WTC11 (cell line): Measurements from ENCODE around the gene UMODL1.

Experiments used
- FOXJ3 ChIP-seq: sonication (generic); formaldehyde crosslinking; IDR thresholded peaks from 2 replicates; pipeline ENCODE4 v1.9.0; 2021; ENCODE audit warnings: missing genetic modification reagents, mild to moderate bottlenecking, borderline replicate concordance
- FOXP4 ChIP-seq: sonication (generic); formaldehyde crosslinking; IDR thresholded peaks from 2 replicates; pipeline ENCODE4 v1.8.0; 2022; ENCODE audit warnings: mild to moderate bottlenecking, missing genetic modification reagents
- HMGXB4 ChIP-seq: sonication (generic); formaldehyde crosslinking; IDR thresholded peaks from 2 replicates; pipeline ENCODE4 v1.8.1; 2023; ENCODE audit warnings: mild to moderate bottlenecking, moderate library complexity, missing genetic modification reagents
- JUN ChIP-seq: sonication (generic); formaldehyde crosslinking; IDR thresholded peaks from 2 replicates; pipeline ENCODE4 v1.8.0; 2023; ENCODE audit warnings: mild to moderate bottlenecking, missing genetic modification reagents
- TCF7 ChIP-seq: sonication (generic); formaldehyde crosslinking; IDR thresholded peaks from 2 replicates; pipeline ENCODE4 v1.8.0; 2022; ENCODE audit warnings: mild to moderate bottlenecking, low read depth, missing genetic modification reagents, moderate library complexity
- USF1 ChIP-seq: sonication (generic); formaldehyde crosslinking; IDR thresholded peaks from 2 replicates; pipeline ENCODE4 v1.8.0; 2022; ENCODE audit warnings: mild to moderate bottlenecking, missing genetic modification reagents
- TF ChIP-seq, protein P1 (sequence below): fragments of 200-600 bp; IDR thresholded peaks from 2 replicates; pipeline ENCODE4 v1.8.0; 2022; ENCODE audit warnings: antibody characterized with exemption

- TF ChIP-seq, protein P1, sequence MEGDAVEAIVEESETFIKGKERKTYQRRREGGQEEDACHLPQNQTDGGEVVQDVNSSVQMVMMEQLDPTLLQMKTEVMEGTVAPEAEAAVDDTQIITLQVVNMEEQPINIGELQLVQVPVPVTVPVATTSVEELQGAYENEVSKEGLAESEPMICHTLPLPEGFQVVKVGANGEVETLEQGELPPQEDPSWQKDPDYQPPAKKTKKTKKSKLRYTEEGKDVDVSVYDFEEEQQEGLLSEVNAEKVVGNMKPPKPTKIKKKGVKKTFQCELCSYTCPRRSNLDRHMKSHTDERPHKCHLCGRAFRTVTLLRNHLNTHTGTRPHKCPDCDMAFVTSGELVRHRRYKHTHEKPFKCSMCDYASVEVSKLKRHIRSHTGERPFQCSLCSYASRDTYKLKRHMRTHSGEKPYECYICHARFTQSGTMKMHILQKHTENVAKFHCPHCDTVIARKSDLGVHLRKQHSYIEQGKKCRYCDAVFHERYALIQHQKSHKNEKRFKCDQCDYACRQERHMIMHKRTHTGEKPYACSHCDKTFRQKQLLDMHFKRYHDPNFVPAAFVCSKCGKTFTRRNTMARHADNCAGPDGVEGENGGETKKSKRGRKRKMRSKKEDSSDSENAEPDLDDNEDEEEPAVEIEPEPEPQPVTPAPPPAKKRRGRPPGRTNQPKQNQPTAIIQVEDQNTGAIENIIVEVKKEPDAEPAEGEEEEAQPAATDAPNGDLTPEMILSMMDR = no peak
- TF ChIP-seq TCF7 (CRISPR knock-in tag) (no peak), HMGXB4 (CRISPR knock-in tag) (no peak), USF1 (no peak), JUN (no peak), FOXJ3 (CRISPR knock-in tag) (no peak), FOXP4 (CRISPR knock-in tag) (no peak)
These were observed 22.1 kb upstream of the UMODL1 start for GRCh38 chr21:42048870-42049577.
